Ishikawa (cell line): ENCODE results near the gene TGFBI.

Experiments
- EGR1 ChIP-seq: IDR thresholded peaks from 2 replicates; pipeline ENCODE4 v1.6.1; 2012
- TAF1 ChIP-seq: IDR thresholded peaks from 2 replicates; pipeline ENCODE4 v1.6.1; 2012; ENCODE audit warnings: low read depth, mild to moderate bottlenecking
- YY1 ChIP-seq: IDR thresholded peaks from 2 replicates; pipeline ENCODE4 v1.6.1; 2012; ENCODE audit warnings: low read depth
- ZBTB7A ChIP-seq: IDR thresholded peaks from 2 replicates; pipeline ENCODE4 v1.6.1; 2012; ENCODE audit warnings: low read depth
- TF ChIP-seq, protein P1 (sequence below): IDR thresholded peaks from 2 replicates; pipeline ENCODE4 v1.6.1; 2012

GRCh38 chr5:136043551-136043950 is 14.8 kb downstream of the TGFBI start:
- TF ChIP-seq EGR1 (no peak), YY1 (no peak), ZBTB7A (no peak), TAF1 (no peak)
- TF ChIP-seq, protein P1, sequence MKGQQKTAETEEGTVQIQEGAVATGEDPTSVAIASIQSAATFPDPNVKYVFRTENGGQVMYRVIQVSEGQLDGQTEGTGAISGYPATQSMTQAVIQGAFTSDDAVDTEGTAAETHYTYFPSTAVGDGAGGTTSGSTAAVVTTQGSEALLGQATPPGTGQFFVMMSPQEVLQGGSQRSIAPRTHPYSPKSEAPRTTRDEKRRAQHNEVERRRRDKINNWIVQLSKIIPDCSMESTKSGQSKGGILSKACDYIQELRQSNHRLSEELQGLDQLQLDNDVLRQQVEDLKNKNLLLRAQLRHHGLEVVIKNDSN = no peak
